Stimulated activated CD4-positive, alpha-beta T cell treated with anti-CD3 and anti-CD28 coated beads, Interleukin-12 subunit alpha, Interleukin-12 subunit beta, amount 100 ng/mL, for 4 hours (primary cell): ENCODE results near the gene CFAP46.
"Not testable (repeated sequence)": the region's sequence is repeated elsewhere in the genome, so short reads cannot be mapped to it uniquely, and the experiment has no call there.

ENCODE experiments used
- DNase-seq: peaks from one replicate; pipeline ENCODE4 v3.0.0-alpha.2; 2020

The CFAP46 gene

DNA sequence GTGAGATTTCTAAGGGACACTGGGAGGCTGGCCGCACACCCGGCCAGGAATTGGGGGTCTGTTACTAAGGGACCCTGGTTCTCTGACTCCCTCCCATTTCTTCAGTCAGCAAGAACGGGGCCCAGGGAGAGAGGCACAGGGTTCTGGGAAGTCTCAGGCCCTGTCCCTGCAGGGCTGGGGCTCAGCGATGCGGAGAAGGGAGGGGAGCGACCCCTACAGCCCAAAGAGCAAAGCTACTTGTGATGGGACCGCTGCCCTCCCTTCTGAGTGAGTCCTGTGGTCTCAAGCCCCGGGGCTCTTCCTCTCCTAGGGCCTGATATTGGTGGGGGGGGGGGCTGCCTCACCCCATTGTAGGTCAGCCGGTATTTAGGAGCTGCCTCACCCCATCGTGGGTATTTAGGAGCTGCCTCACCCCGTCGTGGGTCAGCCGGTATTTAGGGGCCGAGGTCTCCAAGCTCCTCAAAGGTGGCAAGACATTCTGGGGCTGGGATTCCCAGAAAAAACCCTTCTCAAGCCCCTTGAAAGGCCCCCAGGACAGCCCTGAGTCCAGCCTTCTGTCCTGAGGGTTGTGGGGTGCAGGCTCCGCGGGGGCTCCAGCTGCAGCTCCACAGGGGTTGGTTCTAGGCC, 139.6 kb downstream of the CFAP46 start:
- no peak for DNase-seq

DNA sequence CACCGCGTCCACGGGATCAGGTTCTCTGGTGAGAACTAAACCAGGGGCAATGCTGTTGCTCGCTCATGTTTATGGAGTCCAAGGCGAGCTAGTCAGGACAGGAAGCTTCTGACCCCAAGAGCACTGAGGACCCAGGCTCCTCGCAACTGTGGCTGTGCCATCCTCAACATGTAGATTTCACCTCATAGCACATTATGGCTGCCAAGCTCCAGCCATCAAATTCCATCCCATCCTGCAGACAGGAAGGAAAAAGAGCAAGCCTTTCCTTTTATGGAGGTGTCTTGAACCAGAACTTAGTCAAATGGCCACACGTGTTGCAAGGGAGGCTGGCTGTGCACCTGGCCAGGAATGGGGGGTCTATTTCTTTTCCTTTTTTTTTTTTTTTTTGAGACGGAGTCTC, 140.3 kb downstream of the CFAP46 start:
- no peak for DNase-seq

DNA sequence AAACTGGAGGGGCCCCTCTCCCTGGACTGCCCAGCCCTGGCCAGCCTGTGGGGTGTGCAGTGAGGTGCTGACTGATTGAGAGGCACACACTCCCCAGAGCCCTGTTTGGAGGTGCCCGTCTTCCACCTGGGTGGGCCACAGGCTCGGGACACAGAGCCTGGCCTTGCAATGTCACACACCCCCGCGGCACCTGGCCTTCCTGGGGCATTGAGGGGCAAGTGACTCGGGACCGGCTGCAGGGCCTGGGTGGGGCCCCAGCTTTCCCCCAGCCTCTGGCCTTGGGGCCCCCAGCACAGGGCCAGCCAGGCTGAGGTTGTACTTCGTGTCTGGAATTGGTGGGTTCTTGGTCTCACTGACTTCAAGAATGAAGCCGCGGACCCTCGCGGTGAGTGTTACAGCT, 142.5 kb downstream of the CFAP46 start:
- DNase-seq: no peak

DNA sequence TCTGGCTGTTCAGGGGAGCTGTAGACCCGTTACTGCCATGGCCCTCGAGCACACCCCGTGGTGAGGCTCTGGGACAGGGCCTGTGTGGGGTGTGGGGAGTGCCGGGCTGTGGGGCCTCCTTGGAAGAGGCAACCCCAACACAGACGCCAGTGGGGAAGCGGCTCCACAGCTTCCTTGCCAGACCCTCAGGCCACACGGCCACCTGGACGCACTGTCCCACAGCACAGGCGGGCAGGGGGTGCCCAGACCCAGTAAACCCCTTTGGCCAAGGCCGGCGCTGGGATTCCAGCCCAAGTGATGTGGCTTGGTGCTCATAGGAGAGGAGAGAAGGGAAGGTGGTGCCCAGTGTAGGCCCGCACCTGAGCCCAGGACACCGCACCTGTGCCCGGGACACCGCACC, 143.5 kb downstream of the CFAP46 start:
- DNase-seq: no peak

DNA sequence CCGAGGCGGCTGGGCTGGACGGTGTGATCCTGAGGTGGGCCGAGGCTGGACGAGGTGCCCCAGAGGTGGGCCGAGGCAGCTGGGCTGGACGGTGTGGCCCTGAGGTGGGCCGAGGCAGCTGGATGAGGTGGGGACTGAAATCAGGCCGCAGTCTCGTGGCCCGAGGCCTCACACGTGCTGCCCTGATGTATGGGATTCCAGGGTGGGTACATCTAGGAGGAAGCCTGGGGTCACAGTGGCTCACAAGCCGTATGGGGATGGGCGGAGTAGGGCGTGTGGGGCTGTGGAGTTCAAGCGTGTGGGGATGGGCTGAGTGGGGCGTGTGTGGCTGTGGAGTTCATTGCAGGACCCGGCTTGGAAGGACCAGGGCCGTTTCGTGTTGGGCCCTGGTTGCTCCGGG, 144.0 kb downstream of the CFAP46 start:
- no peak for DNase-seq

DNA sequence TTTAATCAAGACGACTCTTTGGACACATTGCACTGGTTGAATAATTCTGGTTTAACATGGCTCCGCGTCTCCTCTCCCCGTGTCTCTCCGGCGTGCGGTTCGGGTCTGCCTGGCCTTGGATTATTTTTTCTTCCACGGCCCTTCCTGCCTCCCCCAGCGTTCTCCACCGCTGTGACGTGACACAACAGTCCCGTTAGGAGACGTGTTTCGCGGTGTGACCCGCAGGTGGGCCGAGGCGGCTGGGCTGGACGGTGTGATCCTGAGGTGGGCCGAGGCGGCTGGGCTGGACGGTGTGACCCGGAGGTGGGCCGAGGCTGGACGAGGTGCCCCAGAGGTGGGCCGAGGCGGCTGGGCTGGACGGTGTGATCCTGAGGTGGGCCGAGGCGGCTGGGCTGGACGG, 144.4 kb downstream of the CFAP46 start:
- not testable (repeated sequence) for DNase-seq

DNA sequence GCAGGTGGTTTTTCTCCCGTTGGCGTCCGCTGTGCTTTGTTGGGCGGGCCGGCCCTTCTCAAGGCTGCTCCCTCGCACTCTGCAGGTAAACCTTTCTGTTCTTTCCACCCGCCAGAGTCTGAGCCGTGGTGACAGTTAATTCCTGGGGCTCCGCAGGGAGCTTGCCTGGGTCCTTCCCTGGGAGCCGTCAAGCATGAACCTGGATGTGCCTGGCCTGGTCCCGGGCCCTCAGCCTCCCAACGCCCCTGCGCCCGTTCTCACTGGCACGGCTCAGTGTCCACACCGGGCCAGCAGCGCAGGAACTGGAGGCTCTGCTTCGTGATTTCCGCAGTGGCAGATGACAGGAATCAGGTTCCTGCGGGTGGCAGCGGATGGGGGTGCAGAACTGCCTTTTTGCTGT, 145.5 kb downstream of the CFAP46 start:
- DNase-seq: no peak

DNA sequence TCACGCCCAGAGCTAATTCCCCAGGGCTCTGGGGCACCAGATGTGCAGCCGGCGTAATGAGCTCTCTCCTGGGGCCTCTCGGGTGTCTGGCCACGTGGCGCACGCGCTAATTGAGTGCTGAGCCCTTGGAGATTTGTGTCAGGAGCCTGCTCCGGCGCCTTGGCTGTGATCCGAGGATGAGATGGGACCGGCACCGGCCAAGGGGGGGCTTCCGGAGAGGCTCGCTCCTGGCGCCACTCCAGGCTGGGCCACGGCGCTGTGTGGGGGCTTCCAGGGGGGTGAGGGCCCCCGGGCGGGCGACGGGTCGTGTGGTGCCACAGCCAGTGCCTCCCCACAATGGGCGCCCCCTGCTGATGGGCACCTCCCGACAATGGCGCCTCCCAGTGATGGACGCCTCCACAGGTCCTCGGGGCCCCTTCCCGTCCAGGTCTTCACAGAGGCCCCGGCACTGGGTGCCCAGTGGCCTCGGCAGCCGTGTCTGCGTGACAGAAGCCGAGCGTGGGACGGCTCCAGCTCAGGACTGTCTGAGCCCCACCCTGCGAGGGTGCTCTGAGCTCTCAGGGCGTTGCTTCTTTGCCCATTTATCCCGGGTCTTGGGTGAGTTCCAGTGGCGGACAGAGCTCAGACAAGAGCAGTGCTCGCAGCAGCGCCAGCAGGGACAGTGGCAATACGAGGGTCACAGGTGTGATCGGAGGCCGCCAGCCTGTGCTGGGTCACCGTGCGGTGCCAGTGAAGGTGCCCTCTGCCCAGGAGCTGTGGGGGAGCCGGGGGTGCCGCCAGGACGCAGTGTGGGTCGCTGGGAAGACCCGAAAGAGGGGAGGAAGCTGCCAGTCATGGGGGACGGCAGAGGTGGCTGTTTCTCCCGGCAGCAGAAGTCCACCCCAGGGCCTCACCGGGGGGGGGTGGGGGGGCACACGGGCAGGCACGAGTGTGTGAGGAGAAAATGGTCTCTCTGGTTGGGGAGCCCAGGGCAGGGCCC, 148.2 kb downstream of the CFAP46 start:
- no peak for DNase-seq

DNA sequence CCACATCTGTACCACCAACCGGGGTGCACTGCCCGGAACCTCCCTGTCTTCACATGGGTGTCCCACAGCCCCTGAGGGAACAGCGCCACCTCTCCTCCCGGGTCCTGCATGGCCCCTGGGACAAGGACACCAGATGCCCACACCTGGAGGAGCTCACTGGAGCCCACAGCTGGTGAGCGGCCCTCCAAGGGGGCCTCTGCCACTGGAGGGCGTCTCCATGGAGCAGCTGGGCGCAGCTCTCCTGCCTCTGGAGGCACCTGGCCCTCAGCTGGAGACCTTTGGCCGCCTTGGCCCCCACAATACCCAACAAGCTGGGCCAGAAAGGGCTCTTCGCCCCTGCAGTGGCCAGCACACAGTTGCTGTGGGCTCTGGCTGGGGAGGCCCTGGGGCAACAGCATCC, 149.2 kb downstream of the CFAP46 start:
- no peak for DNase-seq

DNA sequence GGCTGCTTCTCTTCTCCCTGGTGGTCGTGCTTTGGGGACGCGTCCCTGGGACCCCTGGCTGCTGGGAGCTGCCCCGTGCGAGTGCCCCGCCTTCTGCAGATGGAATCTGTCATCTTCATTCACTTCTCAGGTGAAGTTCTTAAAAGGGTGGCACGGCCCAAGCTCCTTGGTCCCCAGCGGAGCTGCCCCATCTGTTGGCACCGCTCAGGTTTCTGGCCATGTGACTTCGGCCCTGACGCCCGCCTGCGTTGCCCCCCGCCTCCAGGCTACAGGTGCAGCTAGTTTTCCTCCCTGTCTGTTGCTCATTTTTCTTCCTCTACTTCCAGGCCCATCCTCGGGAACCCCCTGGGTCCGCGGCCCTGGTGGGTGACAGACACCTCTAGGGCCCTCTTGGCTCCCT, 149.6 kb downstream of the CFAP46 start:
- DNase-seq: no peak

DNA sequence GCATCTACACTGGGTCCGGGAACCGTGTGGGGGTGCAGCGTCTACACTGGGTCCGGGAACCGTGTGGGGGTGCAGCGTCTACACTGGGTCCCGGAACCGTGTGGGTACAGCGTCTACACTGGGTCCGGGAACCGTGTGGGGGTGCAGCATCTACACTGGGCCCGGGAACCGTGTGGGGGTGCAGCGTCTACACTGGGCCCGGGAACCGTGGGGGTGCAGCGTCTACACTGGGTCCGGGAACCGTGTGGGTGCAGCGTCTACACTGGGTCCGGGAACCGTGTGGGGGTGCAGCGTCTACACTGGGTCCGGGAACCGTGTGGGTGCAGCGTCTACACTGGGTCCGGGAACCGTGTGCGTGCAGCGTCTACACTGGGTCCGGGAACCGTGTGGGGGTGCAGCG, 150.3 kb downstream of the CFAP46 start:
- not testable (repeated sequence) for DNase-seq

DNA sequence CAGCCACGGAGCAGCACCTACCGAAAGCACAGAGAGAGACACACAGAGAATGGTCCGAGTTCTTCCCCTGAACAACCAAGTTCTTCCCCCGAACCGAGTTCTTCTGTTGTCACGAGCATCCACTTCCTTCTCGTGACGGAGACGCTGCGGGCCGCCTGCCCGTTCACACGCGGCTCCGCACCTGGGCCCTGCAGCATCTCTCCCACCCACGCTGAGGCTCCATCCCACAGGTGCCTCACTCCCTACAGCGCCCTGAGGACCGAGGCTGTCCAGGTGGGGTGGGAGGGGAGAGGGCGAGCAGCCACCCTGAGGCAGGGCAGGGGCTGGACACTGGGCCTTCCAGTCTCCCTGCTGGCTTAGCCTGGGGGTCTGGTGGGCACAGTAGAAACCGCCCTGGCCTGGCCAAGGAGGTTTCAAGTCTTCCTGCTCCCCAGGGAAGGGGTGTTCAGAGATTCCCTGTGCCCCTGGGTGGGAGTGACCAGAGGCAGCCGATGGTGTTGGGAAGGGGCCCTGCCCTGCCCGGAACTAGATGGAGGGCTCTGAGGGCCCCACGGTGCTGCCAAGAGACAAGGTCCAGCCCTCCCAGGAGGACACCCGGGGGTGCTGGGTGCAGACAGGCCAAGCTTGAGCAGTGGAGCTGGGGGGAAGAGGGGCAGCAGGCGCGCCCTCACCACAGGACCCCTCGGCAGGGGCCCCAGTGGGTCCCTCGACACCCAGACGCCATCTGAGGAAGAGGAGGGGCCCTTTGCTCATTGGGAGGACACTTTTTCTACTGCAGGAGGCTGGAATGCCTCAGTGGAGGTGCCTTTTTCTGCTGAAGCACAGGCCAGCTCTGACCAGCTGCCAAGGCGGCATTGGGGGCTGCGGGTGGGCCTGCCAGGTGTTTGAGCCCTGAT, 151.2 kb downstream of the CFAP46 start:
- DNase-seq: no peak

DNA sequence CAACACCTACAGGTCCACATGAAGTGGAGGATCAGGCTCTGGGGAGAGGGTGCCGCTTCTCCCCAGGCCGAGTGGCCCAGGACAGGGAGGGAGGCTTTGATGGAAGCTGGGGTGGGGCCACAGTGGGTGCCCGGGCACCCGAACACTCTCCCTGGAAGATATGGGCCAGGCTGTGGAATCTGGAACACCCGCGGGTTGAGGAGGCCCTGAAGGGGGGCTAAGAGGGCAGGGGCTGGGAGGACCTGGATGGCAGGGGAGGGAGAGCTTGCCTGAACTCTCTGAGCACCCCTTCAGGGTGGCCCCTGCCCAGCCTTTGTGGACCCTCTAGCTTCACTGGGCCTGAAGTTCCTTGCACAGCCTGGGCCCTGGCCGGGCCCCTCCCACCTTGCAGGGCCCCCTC, 151.9 kb downstream of the CFAP46 start:
- no peak for DNase-seq

DNA sequence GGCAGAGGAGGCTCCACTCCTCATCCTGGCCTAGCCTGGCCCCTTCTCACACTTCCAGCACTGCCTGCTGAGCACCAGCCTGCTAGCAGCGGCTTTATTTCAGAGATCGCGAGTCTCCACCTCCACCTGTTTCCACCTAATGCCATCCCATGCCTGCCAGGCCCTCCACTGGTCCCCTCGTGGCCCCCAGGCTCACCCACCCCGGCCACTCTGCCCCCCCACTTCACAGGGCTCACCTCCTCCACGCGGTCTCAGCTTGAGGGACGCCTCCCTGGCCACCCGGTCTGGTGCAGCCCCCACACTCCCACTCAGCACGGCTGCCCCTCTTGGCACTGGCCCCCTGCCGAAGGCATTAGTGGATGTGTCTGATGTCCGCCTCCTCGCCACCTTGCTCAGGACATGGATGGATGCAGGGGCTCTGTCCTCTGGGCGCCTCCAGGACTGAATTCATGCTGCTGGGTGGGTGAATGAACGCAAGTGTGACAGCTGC, 152.7 kb downstream of the CFAP46 start:
- DNase-seq: no peak

DNA sequence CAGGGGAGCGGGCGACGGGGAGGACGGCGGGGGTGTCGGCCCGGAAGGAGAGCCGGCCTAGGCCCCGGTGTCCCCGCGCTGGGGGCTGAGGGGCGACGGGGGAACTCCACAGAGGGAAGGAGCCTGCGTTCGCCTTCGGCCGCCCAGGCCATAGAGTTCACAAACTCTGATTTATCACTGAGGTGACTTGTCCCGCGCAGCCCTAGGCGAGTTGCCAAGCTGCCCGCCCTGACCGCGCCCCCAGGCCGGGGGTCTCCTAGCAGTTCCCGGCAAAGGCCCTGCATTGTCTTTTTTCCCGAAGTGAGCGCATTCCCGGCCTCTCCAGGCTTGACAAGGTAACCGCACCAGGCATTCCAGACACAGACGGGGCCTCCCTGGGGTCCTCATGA, 153.5 kb downstream of the CFAP46 start:
- no peak for DNase-seq

DNA sequence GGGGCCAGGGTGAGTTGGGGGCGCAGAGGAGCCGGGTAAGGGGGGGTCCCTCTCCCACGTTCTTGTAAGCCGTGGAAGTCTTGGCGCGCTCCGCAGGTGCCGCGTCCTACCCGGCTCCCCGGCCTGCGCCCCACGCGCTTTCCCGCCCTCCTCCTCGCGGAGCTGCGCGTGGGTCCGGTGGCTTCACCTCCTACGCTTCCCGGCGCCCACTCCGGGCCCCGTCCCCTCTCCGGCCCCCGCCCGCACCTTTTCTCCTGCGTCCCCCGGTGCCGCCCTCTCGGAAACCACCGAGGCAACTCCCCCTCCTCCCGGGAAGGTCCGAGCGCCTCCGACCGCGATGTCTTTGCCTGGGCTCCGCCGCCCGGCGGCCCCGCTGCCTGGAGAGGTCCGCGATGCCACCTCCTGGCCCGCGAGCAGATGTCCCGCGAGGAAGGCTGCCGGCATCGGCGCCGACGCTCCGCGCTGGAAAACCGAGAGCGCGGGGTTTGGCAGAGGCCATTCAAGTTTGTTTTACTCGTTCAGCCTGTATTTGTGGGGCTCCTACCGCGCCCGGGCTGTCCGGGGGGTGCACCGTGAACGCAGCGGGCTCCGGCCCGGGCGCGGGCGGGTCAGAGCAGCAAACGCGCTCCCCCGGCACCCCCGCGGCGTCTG, 154.1 kb downstream of the CFAP46 start:
- no peak for DNase-seq

DNA sequence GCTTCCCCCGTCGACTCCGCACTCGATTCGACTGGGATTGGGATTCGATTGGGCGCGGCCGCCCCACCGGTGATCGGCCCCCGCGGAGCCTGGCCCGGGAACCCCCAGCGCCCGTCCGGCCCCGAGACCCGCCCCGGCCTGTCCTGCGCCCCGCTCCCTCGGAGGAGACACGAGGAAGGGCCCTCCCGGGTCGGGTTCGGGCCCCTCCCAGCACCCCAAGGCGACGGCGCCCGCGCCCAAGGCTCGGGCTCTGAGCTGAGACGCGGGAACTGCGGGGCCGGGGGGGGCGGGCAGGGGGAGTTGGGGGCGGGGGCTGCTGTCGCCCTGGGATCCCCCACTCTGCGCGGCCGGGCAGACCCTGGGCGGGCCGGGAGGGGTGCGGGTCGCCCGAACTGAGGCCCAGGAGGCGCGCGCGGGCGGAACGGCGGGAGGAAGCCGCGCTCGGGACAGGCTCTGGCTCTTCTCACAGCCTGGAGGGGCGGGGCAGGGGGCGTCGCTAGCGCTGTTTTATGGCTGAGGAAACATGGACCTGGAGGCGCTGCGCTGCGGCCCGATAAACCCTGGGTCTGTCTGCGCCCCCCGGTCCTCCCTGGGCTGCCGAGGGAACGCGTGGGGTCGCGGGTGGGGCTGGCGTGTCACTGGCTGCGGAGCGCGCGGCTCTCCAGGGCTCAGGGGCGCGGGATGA, 154.7 kb downstream of the CFAP46 start:
- DNase-seq: no peak

DNA sequence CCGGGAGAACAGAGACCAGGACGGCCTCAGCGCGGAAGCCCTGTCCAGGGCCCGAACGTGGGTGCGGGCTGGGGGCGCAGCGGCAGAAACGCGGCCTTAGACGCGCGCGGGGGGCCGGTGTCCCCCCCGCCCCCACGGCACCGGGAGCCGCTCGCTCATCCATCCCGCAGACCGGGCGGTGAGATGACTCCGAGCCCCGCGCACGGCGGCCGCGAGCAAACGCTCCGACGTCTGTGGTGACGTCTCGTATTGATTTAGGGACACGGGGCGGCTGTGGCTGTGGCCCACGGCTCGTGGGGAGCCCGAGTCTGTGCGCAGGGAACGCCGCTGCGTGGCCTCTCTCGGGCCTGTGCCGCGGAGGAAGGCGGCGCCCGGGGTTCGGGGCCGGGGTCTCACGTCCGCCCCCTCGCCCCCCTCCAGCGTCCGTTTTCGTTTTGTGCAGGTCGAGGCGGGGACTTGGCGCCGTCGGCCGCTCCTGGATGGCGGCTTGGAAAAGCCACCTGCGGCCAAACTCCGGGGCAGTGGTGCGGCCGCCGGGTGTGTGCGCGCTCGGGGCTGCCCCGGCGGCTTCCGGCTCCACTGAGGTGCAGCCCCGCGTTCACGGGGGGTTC, 155.4 kb downstream of the CFAP46 start:
- DNase-seq: no peak

DNA sequence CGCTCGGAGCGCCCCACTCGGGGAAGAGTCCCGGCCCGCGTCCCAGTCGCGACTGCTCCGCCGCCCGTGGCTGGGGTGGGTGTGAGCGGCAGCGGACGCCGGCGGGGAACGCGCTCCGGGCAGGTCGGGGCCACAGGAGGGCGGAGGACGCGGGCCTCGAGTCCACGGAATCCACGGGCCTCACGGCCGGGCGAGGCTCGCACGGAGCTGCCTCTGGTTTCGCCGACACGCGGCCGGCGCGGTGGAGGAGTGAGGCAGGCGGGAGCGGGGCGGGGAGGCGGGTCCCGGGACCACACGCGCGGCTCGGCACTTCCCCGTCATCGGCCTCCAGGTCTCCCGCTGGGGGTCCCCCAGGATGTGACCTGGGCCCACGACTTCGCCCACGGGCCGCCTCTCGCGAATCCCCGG, 155.9 kb downstream of the CFAP46 start:
- DNase-seq: no peak

DNA sequence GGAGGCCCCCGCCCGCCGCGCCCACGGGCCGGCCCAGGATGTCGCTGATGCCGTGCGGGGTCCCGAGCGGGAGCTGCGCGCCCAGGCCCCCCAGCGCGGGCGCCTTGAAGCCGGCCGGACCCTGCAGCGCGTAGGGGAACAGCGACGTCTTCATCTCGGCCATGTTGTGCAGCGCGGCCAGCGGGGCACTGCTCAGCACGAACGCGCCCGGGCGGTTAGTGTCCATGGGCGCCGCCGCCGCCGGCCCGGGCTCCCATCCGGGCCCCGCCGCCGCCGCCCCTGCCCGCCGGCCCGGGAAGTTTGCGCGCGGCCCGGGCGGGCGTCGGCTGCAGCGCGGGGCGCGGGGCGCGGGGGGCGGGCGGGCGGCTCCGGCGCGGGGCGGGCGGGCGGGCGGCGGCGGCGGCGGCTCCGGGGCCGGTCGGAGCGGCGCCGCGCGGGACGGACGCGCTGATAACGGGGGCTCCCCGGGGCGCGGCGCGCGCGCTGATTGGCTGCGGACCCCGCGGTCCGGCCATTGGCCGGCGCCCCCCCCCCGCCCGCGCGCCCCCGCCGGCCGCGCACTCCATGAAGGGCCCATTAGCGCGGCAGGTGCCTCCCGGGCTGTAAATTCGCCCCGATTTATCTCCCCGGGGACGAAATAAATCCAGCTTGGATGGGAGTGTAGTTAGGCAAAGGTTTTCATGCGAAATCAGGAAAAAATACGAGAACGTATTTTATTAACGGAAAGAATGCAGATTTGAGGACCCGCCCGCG, 156.5 kb downstream of the CFAP46 start, which contains the start of gene NKX6-2:
Gene NKX6-2 (minus strand): TSS at position 425 of the 753 bp plus-strand sequence. CDS start 199 bp downstream, at position 226.
- no peak for DNase-seq
